ENCODE results near the gene PSMD13.

DNA sequence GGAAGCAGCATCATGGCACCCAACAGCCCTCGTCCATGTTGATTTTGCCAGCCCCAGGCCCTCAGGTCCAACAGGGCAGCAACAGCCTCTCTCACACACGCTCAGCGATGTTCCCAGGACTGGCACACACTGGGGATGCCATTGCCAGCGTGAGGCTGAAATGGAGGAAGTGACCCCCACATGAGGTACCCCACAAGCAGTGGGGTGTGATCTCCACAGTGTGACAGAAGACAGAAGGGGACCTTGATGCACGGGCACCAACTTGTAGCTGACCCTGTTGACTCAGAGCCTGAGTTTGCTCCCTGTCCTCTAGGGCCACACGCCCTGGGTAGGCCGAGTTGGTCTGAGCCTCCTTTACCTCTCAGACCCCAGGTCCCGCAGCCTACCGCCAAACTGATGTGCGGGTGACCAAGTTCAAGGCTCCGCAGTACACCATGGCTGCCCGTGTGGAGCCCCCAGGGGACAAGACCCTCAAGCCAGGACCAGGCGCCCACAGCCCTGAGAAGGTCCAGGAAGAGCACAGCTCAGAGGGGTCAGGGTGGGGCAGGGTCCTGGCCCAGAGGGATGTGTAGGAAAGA, 37.7 kb upstream of the PSMD13 start:
- TF ChIP-seq, protein P1, sequence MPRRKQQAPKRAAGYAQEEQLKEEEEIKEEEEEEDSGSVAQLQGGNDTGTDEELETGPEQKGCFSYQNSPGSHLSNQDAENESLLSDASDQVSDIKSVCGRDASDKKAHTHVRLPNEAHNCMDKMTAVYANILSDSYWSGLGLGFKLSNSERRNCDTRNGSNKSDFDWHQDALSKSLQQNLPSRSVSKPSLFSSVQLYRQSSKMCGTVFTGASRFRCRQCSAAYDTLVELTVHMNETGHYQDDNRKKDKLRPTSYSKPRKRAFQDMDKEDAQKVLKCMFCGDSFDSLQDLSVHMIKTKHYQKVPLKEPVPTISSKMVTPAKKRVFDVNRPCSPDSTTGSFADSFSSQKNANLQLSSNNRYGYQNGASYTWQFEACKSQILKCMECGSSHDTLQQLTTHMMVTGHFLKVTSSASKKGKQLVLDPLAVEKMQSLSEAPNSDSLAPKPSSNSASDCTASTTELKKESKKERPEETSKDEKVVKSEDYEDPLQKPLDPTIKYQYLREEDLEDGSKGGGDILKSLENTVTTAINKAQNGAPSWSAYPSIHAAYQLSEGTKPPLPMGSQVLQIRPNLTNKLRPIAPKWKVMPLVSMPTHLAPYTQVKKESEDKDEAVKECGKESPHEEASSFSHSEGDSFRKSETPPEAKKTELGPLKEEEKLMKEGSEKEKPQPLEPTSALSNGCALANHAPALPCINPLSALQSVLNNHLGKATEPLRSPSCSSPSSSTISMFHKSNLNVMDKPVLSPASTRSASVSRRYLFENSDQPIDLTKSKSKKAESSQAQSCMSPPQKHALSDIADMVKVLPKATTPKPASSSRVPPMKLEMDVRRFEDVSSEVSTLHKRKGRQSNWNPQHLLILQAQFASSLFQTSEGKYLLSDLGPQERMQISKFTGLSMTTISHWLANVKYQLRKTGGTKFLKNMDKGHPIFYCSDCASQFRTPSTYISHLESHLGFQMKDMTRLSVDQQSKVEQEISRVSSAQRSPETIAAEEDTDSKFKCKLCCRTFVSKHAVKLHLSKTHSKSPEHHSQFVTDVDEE (CRISPR knock-in tag; IDR thresholded peaks at IDR 0.05), result no peak
- TF ChIP-seq TCF4 (CRISPR knock-in tag; IDR thresholded peaks at IDR 0.05; ENCODE audit: borderline replicate concordance) (no peak), ZNF8 (CRISPR knock-in tag; IDR thresholded peaks at IDR 0.05) (no peak), ZFP3 (CRISPR knock-in tag; IDR thresholded peaks at IDR 0.05) (no peak), ZNF70 (CRISPR knock-in tag; IDR thresholded peaks at IDR 0.05) (no peak), ZC3H10 (CRISPR knock-in tag; IDR thresholded peaks at IDR 0.05) (no peak), ESRRG (CRISPR knock-in tag; IDR thresholded peaks at IDR 0.05) (no peak)
- TF ChIP-seq, protein P2, sequence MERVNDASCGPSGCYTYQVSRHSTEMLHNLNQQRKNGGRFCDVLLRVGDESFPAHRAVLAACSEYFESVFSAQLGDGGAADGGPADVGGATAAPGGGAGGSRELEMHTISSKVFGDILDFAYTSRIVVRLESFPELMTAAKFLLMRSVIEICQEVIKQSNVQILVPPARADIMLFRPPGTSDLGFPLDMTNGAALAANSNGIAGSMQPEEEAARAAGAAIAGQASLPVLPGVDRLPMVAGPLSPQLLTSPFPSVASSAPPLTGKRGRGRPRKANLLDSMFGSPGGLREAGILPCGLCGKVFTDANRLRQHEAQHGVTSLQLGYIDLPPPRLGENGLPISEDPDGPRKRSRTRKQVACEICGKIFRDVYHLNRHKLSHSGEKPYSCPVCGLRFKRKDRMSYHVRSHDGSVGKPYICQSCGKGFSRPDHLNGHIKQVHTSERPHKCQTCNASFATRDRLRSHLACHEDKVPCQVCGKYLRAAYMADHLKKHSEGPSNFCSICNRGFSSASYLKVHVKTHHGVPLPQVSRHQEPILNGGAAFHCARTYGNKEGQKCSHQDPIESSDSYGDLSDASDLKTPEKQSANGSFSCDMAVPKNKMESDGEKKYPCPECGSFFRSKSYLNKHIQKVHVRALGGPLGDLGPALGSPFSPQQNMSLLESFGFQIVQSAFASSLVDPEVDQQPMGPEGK (CRISPR knock-in tag; IDR thresholded peaks at IDR 0.05; ENCODE audit: borderline replicate concordance), result no peak
- TF ChIP-seq, protein P3, sequence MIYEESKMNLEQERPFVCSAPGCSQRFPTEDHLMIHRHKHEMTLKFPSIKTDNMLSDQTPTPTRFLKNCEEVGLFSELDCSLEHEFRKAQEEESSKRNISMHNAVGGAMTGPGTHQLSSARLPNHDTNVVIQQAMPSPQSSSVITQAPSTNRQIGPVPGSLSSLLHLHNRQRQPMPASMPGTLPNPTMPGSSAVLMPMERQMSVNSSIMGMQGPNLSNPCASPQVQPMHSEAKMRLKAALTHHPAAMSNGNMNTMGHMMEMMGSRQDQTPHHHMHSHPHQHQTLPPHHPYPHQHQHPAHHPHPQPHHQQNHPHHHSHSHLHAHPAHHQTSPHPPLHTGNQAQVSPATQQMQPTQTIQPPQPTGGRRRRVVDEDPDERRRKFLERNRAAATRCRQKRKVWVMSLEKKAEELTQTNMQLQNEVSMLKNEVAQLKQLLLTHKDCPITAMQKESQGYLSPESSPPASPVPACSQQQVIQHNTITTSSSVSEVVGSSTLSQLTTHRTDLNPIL (CRISPR knock-in tag; IDR thresholded peaks at IDR 0.05; ENCODE audit: low read depth), result no peak
- TF ChIP-seq, protein P4, sequence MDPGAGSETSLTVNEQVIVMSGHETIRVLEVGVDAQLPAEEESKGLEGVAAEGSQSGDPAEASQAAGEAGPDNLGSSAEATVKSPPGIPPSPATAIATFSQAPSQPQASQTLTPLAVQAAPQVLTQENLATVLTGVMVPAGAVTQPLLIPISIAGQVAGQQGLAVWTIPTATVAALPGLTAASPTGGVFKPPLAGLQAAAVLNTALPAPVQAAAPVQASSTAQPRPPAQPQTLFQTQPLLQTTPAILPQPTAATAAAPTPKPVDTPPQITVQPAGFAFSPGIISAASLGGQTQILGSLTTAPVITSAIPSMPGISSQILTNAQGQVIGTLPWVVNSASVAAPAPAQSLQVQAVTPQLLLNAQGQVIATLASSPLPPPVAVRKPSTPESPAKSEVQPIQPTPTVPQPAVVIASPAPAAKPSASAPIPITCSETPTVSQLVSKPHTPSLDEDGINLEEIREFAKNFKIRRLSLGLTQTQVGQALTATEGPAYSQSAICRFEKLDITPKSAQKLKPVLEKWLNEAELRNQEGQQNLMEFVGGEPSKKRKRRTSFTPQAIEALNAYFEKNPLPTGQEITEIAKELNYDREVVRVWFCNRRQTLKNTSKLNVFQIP (CRISPR knock-in tag; IDR thresholded peaks at IDR 0.05; ENCODE audit: borderline replicate concordance, low read depth), result no peak

All from SK-N-SH treated with all-trans-retinoic acid at 6 μM for 48 hours (cell line).